Activated T-cell treated with anti-CD3 and anti-CD28 coated beads, Interleukin-2, amount 50 U/mL, for 1 hour (primary cell): ENCODE results near the gene TNFSF8.

ENCODE experiments used
- DNase-seq: peaks from one replicate; pipeline ENCODE4 v3.0.0-alpha.2; 2020

The TNFSF8 gene, protein sequence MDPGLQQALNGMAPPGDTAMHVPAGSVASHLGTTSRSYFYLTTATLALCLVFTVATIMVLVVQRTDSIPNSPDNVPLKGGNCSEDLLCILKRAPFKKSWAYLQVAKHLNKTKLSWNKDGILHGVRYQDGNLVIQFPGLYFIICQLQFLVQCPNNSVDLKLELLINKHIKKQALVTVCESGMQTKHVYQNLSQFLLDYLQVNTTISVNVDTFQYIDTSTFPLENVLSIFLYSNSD

DNA sequence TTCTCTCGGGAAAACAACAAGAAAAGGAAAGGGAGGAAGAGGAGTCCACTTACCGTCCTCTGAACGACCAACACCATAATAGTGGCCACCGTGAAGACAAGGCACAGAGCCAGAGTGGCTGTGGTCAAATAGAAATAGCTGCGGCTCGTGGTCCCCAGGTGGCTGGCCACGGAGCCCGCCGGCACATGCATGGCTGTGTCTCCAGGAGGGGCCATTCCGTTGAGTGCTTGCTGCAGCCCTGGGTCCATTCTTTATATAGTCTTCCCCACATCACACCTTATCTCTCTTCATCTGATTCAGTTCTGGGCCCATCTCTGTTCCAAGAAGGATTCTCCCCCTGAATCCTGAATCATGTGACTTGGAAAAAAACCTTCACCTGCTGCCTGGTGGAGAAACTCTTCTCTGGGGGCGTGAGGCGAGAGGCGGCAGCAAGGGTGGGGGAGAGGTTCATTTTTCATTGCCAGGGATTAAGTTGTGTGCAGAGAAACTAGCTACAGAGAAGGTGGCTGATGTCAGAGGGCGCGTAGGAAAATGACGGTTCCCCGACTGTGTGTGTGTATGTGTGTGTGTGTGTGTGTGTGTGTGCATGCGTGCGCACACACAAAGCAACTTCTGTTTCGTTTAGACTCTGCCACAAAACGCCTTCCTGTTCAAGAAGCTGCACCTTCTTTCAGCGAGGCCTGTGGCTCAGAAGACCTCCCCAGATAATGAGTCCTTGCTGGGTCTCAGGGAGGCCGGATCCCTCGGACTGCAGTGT is at the start of gene TNFSF8:
Gene TNFSF8, minus strand, starts transcription at position 536 of the 757 bp plus-strand sequence. Its CDS starts 288 bp downstream, at position 248.
- DNase-seq, result peak; percentile 72

DNA sequence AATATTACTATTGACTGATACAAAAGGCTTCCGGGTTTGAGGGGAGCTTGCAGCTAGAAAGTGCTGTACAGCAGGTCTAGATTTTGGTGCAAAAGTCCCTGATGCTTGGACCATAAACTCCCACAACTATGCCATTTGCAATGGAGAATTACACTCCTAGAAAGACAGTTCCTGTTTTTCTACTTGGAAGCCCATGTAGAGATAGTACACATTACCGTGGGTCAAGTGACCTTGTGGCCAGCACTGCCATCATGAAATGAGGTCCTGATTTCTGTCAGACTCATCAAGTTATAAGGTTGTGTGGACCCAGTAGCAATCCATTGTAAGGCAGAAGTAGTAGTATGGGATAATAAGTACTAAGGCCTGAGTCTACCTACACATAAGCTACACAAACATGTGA is 42.8 kb upstream of the TNFSF8 start:
- DNase-seq, result no peak

DNA sequence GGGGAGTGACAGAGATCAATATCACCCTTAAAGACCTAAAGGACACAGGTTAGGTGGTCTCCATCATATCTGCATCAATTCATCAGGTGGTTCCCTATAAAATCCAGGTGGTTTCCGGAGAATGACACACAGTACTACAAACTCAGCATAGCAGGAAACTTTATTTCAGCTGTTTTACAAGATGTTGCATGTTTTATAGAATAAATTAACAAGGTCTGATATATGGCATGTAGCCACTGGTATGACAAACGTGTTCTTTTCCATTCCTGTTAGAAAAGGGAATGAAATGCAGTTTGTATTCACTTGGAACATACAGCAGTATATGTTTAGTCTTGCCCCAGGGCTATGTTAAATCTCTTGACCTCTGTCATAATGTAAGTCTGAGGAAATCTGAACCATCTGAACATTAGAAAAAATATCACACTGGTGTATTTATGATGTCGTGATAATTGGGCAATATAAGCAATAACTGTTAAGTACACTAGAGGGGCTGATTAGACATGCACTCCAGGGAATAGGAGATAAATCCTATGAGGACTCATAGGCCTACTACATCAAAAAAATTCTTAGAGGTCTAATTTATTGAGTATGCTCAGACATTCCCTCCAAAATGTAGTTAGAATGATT is 42.2 kb upstream of the TNFSF8 start:
- no peak for DNase-seq

DNA sequence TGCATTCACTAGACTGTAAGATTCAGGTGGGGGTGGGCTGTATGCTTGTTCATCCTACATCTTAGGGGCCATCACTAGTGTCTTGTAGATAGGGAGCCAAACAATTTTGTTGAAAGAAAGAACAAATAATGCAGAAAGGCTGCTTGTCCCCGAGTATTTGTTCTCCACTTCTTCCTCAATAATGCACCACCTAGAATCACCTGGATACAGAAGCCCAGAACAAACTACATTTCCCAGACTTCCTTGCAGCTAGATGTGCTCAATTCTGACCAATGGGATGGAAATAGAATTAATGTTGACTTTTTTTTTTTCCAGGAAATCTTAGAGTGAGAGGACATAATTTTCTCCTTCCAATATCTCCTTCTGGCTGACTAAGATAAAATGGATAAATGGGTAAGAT is 38.9 kb upstream of the TNFSF8 start:
- no peak for DNase-seq

DNA sequence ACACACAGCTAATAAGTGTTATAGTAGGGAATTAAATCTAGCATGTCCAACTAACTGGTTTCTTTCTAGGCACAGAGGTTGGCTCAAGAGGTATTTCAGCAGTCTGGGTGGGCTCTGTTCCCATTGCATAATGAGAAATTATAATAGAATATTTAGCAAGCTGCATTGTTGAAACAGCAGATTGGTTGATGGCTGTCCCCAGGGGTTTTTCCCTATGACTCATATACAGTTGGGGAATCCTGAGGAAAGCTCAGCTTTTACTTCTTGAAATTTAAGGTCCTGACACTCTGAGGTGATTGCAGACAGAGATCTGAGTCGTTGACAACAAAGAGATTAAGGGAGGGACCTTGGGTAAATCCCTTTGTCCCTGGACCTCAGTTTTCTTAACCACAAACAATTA is 38.3 kb upstream of the TNFSF8 start:
- no peak for DNase-seq

DNA sequence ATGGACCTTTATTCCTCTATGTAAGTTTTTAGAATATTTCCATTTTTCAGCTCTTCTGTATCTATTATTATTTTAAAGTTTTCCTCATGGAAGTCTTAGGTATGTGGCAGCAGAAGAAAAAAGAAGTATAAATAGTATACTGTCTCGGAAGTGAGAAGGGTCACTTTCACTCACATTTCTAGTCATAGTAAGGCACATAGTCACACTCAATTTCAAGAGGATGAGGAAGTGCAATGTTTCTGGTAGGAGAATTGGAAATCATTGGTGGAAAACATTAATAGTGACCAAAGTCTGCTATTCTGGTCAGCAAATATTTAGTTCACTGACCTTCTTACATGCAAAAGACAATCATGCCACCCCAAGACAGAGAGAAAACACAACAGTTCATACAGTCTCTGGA is 35.2 kb upstream of the TNFSF8 start:
- DNase-seq, result no peak

DNA sequence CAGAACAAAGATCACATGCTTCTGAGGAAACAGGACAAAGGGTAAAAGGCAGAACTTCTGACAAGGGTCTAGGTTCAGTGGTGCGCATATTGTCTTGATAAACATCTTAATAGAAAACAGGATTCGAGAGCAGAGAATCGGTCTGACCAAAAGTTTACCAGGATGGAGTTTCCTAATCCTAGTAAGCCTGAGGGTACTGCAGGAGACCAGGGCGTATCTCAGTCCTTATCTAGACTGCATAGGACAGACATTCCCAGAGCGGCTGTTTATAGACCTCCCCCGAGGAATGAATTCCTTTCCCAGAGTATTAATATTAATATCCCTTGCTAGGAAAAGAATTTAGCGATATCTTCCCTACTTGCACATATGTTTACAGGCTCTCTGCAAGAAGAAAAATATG is 32.4 kb upstream of the TNFSF8 start:
- no peak for DNase-seq

DNA sequence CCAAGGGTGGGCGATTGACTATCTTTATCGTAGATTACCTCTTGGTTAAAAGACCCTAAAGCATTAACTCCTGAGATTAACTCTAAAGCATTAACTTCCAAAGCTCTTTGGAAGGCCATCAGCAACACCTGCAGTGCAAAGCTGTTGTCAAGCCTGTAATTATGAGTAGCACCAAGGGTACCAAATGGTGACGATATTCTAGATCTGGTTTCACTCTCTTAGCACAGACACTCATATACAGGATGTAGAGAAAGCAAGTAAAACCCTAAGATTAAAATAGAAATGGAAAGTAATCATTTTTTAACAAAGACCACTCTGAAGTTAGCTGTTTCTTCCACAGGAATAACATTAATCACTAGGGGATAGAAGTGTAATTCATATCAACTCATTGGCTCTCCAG is 29.9 kb upstream of the TNFSF8 start:
- no peak for DNase-seq

DNA sequence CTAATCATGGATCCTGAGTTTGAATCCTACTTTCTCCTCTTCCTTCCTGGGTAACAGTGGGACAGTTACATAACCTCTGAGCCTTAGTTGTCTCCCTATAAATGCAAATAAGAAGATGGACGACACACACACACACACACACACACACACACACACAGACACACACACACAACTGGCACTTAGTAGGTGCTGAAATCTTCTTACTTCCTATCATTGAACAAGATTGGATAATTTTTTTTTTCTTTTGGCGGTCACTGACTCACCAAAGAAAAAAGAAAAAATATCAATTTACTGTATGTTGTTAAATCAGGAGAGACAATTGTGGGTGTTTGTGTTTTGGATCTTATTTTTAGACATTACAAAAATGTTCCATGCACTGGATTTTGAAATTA is 28.4 kb upstream of the TNFSF8 start:
- no peak for DNase-seq

DNA sequence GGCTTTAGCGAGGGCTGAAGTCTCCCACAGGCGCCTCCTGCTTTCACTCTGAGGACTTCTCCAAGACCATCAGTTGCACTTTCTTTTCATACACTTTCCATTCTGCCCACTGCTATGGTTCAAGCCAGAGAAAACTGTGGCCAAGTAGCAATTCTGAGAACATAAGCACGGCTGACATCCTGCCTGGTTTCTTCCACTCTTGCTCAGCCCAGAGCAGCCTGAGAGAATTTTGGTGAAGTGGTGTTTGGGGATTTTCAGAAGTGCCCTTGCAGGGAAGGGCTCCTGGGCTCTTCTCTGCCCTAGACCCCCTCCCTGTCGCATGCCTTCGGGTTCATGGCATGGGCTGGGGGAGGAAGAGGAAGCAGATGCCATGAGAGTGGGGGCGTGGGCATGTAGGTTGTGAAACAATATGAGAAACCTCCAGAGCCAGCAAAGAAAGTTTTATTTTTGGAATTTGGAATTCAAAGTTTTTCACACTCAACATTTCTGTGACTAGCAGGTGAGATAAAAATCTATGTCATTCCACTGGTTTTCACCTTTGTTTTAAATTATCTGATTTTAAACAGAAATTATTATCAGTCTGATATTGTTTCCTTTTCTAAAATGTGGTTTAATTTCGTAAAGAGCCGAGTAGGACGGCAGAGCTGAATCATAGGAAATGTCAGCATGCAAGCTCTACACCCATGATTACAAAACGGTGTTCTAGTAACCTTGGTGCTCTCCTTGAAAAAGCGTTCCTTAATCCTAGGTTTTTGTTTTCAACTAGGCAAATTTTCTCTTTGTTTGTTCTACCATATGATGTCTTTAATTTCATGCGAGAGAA is 27.8 kb upstream of the TNFSF8 start:
- peak; percentile 19 for DNase-seq

DNA sequence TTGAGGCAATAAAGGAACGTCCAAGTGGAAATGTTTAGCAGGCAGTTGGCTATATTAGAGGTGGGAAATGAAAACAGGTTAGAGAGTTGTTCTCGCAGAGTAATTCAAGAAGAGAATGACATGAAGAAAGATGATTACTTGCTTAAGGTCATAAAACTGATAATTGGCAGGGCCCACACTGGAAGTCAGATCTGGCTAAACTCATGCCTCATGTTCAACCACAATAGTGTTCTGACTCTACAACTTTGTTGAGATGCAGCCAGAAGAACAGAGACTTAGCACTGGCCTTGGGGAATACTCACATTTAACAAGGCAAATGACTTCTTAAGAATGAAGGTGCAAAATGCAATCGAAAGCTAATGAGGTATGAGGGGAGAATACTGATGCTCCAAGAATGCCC is 27.2 kb upstream of the TNFSF8 start:
- DNase-seq, result no peak

DNA sequence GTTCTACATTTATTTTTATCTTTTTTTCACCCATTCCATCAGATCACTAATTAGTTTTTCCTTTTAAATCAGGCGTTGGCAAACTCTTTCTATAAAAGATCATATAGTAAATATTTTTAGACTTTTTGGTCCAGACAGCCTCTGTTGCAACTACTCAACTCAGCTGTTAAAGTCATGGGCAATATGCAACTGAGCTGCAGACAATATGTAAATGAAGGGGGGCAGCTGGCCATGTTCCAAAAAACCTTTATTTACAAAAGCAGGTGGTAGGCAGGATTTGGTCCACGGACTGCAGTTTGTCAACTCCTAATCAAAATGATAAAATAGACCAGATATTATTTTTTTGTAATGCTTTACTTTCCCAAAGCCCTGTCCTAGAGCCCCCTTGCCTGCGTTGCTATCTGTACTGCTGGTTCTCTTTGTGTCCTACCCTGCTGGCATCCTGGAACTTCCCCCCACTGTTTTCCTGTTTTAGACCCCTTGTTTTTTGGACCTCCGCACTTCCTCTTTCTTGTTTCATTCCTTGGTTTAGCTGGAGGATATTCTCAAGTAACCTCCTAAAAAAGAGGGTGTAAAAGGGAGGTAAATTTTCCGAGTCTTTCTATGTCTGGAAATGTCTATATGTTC is 24.7 kb upstream of the TNFSF8 start:
- DNase-seq, result no peak

DNA sequence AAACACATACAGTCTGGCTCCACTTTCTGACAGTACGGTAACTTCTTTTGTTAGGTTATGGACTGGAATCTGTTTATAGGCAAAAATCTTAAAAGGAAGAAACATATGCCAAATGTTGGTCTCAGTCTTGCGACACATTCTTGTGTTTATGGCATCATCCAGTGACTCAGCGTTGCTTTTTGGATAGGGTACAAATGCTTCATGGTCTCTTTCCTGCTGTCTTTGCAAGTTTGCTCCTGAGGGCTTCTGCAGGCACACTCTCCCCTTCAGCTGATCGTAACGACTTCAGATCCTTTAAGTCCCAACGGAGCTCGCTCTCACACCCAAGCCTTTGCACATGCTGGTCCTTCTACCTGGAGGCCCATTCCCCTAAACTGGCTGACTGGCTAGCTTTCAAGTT is 23.6 kb upstream of the TNFSF8 start:
- DNase-seq, result no peak

DNA sequence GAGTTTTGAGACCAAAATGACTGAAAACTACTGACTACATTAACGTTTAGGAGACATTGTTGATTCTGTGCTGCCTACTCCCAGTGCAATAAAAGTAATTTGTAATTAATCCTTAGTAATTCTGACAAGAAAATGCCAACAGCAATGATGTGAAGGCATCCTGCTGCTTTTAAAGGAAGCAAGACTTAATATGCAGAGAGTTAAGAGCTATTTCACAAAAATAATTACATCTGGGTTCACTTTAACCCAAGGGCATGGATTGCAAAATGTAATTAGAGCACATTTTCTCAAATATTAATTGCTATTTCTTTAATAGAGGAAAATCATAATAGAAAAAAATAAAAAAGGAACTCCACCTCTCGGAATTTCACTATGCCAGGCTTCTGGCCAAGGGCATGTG is 22.7 kb upstream of the TNFSF8 start:
- no peak for DNase-seq

DNA sequence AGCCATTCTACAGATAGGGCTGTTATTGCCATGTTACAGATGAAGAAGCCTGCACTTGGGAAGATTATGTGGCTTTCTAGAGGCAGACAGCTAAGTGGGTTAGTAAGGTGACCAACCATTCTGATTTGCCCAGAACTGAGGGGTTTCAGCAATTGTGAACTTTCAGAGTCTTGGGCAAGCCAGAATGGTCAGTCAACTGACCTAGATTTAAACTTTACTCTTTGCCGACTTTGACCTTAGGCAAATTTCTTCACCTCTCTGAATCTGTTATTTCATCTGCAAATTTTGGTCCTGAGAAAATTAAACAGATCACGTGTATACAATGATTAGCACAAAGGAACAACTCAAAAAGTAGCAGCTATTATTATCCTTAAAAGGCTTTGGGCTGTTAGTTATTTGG is 20.4 kb upstream of the TNFSF8 start:
- DNase-seq, result no peak

DNA sequence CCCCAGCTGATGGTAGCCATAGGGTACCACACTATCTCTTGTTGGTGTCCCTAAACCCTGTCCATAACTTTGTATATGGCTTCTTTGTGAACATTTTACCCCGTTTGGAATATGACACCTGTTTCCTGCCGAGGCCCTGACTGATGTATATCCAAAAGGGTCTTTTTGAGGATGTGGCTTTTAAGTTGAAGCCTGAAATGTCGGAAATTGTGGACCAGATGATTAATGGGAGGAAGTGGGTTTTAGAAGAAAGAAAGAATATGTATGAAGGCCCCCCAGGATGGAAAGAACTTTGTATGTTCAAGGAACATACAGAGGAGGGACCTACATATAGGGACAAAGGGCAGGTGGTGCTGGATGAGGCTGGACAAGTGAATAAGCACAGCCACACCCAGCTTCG is 16.7 kb upstream of the TNFSF8 start:
- no peak for DNase-seq

DNA sequence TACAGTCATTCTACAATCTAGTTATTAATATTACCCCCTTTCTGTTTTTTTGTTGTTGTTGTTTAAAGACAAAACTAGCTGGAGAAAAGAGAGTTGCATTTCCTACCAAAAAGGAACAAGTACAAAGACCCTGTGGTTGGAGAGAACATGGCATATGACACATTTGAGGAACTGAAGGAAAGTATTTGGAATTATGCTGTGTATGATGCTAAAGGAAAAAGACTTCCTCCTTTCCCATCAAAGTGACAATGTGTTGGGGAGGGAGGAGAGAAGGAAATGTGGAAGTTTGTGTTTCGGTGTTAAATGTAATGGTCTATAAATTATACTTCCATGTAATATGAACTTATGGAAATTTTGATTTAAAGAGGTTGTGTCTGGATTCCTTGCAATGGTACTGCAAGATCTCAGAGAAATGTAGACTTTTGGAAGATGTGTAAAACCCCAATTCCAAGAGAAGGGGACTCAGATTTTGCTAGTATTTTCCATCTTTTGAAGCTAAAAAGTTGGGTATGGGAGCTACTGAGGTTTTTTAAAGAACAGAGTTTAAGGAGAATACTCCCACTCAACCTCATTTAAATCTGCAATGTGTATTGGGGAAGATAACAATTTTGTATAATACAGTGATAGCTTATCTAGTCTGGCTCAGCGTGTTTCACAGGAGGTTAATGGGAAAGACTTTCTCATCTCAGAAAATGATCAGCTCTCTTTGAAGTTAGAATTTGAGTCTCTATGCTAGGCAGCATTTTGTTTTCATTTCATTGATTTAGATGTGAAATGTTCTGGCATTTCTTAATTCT is 15.4 kb upstream of the TNFSF8 start:
- DNase-seq, result no peak

DNA sequence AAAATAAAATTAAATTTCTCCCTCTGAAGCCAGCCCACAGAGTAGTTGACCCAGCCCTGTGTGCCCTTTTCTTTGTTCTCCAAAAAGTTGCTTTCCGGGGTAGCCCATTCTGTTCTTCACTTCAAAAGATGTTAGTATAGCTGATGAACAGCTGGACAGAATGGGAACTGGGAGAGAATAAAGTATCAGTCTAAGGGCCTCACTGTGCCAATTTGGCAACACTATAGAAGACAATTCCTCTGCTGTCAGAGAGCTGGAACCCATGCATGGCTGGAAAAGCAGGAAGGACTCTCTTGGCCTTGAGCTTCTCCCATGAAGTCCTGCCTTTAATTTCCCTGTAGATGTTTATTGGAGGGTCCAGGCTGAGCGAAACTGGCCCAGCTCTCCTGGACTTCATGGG is 11.0 kb upstream of the TNFSF8 start:
- no peak for DNase-seq

DNA sequence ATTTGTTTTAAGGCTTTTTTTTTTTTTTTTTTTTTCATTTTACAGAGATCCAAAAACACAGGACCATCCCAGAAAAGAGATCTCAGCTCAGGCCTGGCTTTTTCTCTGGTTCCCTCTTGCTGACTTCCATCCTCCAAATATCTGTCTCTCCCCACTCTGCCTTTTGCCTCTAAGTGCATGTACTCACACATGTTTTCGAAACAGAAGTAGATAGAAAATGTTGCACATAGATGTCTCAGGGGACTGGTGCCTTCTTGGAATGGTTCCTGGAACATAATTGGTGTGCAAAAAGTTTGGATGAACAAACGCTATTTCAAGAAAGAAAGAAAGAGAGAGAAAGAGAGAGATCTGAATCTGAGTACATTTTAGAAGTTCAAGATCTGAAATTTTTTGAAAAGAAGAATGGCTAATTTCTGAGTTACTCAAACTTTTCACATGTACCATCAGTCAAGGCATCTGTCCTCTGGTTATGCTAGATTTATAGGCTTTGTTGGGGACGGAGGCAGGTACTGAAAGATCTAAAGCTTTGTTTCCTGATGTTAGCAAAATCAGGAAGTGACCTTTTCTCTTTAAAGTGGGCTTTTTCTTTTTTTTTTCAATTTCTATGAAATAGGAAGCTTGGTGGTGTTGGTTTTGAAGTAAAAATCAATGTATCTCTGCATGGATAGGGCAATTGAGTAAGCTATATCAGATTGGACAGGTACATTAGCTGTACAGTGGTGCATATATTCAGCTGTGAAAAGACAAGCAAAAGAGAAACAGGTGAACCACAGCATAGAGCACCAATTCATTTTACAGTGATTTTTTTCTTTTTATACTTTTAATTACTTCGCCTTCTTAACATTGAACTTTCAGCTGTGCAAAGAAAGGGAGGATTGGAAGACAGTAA is 8.5 kb upstream of the TNFSF8 start:
- DNase-seq, result no peak

DNA sequence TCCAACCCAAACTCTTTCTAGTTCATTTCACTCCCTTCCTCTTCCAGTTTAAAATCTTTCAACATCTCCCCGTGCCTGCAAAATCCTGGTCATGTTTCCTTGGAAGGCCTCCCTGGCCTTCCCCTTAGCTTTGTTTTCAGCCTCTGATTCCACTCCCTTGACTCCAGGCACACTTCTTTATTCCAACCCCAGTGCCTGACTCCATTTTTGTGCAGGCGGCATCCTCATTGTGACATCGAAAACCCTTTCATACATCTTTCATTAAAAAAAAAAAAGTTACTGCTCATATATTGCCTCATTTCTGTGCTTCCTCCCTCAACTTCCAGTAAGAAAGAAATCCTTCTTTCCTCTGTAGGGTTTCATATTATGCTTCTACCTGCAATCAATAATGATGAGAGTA is 7.1 kb upstream of the TNFSF8 start:
- DNase-seq, result no peak

DNA sequence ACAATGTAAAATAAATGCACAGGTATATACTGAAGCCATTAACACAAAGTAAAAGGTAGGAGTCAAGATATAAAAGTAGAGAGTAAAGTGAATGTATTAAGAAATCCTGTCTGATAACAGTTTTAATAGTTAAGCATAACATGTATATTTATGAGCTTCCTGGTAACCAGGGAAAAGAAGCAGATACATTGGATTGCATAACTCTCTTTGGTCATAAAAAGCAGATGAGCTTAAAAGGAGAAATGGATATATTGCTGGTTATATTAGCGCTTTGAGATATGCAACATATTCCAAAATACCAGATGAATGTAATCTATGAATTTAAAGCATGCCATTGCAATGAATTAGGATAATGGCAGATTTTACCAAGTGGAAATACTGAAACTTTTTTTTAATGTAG is 6.2 kb upstream of the TNFSF8 start:
- no peak for DNase-seq
